NCI-H2107 (cell line): Measurements from ENCODE around the gene BPNT1.
"Not testable (repeated sequence)": the region's sequence is repeated elsewhere in the genome, so short reads cannot be mapped to it uniquely, and the experiment has no call there.

Experiments used
- DNase-seq: peaks from one replicate; lab custom pipeline; 2025; lab: John Stamatoyannopoulos, UW

The BPNT1 gene

GRCh38 chr1:220089650-220090556, at the start of gene BPNT1:
BPNT1 (minus strand) TSS chr1:220089788; CDS start chr1:220079846, 9,942 bp downstream.
- DNase-seq, result peak; percentile 97

GRCh38 chr1:220137019-220137786, 47.6 kb upstream of the BPNT1 start:
- DNase-seq, result no peak

- DNase-seq, result no peak
Measured at GRCh38 chr1:220135755-220136154, 46.2 kb upstream of the BPNT1 start.

- DNase-seq, result no peak
Measured at GRCh38 chr1:220129479-220130210, 40.1 kb upstream of the BPNT1 start.

- DNase-seq, result no peak
Measured at GRCh38 chr1:220127076-220127475, 37.5 kb upstream of the BPNT1 start.

- no peak for DNase-seq
Measured at GRCh38 chr1:220124542-220124941, 35.0 kb upstream of the BPNT1 start.

GRCh38 chr1:220123889-220124288, 34.3 kb upstream of the BPNT1 start:
- DNase-seq, result no peak

GRCh38 chr1:220123066-220123465, 33.5 kb upstream of the BPNT1 start:
- DNase-seq, result no peak

- DNase-seq, result no peak
Measured at GRCh38 chr1:220121791-220122530, 32.4 kb upstream of the BPNT1 start.

- DNase-seq, result no peak
Measured at GRCh38 chr1:220119043-220119512, 29.5 kb upstream of the BPNT1 start.

GRCh38 chr1:220113136-220113695, 23.6 kb upstream of the BPNT1 start:
- DNase-seq, result no peak

- DNase-seq, result not testable (repeated sequence)
Measured at GRCh38 chr1:220112600-220112999, 23.0 kb upstream of the BPNT1 start.

GRCh38 chr1:220110473-220110872, 20.9 kb upstream of the BPNT1 start:
- not testable (repeated sequence) for DNase-seq

GRCh38 chr1:220099826-220100225, 10.2 kb upstream of the BPNT1 start:
- DNase-seq, result no peak

- peak; percentile 84 for DNase-seq
Measured at GRCh38 chr1:220094016-220094911, 4.7 kb upstream of the BPNT1 start, which contains the start of gene IARS2. IARS2 (plus strand) TSS chr1:220094132; CDS start chr1:220094217, 85 bp downstream.

- DNase-seq, result no peak
Measured at GRCh38 chr1:220093361-220094015, 3.9 kb upstream of the BPNT1 start.

- DNase-seq, result no peak
Measured at GRCh38 chr1:220092694-220093093, 3.1 kb upstream of the BPNT1 start.

- DNase-seq, result not testable (repeated sequence)
Measured at GRCh38 chr1:220086261-220086686, 3.3 kb downstream of the BPNT1 start.

- no peak for DNase-seq
Measured at GRCh38 chr1:220084460-220084859, 5.1 kb downstream of the BPNT1 start.
